ENCODE data around the gene LPA.
"Not testable (repeated sequence)": the region's sequence is repeated elsewhere in the genome, so short reads cannot be mapped to it uniquely, and the experiment has no call there.

LPA gene

GRCh38 chr6:160664198-160664597, at the start of gene LPA:
Gene LPA (minus strand): TSS chr6:160664275. CDS start chr6:160664214, 61 bp downstream.
- H3K36me3 ChIP-seq (ENCODE audit: control insufficient read depth, insufficient read depth, low read length); H3K4me3 ChIP-seq (ENCODE audit: low read depth, low read length); H3K27ac ChIP-seq (ENCODE audit: low read depth, low read length); H3K4me1 ChIP-seq (ENCODE audit: control insufficient read depth, insufficient read depth, low read length); H3K9me3 ChIP-seq (ENCODE audit: control insufficient read depth, insufficient read depth, low read depth, low read length); H3K9ac ChIP-seq (ENCODE audit: low read length); H3K27me3 ChIP-seq (ENCODE audit: control insufficient read depth, insufficient read depth, low read length): not testable (repeated sequence)

- H3K27ac ChIP-seq (ENCODE audit: low read depth, low read length); H3K9ac ChIP-seq (ENCODE audit: low read length); H3K36me3 ChIP-seq (ENCODE audit: control insufficient read depth, insufficient read depth, low read length); H3K4me3 ChIP-seq (ENCODE audit: low read depth, low read length); H3K9me3 ChIP-seq (ENCODE audit: control insufficient read depth, insufficient read depth, low read depth, low read length); H3K27me3 ChIP-seq (ENCODE audit: control insufficient read depth, insufficient read depth, low read length); H3K4me1 ChIP-seq (ENCODE audit: control insufficient read depth, insufficient read depth, low read length): not testable (repeated sequence)
These were observed 44.9 kb upstream of the LPA start for GRCh38 chr6:160708993-160709392.

GRCh38 chr6:160704688-160705087, 40.6 kb upstream of the LPA start:
- not testable (repeated sequence) for H3K9ac ChIP-seq (ENCODE audit: low read length); H3K27me3 ChIP-seq (ENCODE audit: control insufficient read depth, insufficient read depth, low read length); H3K36me3 ChIP-seq (ENCODE audit: control insufficient read depth, insufficient read depth, low read length); H3K4me1 ChIP-seq (ENCODE audit: control insufficient read depth, insufficient read depth, low read length); H3K27ac ChIP-seq (ENCODE audit: low read depth, low read length); H3K9me3 ChIP-seq (ENCODE audit: control insufficient read depth, insufficient read depth, low read depth, low read length); H3K4me3 ChIP-seq (ENCODE audit: low read depth, low read length)

- not testable (repeated sequence) for H3K27me3 ChIP-seq (ENCODE audit: control insufficient read depth, insufficient read depth, low read length); H3K36me3 ChIP-seq (ENCODE audit: control insufficient read depth, insufficient read depth, low read length); H3K27ac ChIP-seq (ENCODE audit: low read depth, low read length); H3K4me3 ChIP-seq (ENCODE audit: low read depth, low read length); H3K4me1 ChIP-seq (ENCODE audit: control insufficient read depth, insufficient read depth, low read length); H3K9ac ChIP-seq (ENCODE audit: low read length); H3K9me3 ChIP-seq (ENCODE audit: control insufficient read depth, insufficient read depth, low read depth, low read length)
These were observed 38.0 kb upstream of the LPA start, which contains the start of gene PLG for GRCh38 chr6:160701918-160702680. Gene PLG (plus strand): TSS chr6:160702244. CDS start chr6:160702305, 61 bp downstream.

GRCh38 chr6:160697826-160698225, 33.8 kb upstream of the LPA start:
- H3K36me3 ChIP-seq (ENCODE audit: control insufficient read depth, insufficient read depth, low read length): no peaks in the 10 kb centered on the region
- no peak overlapping the region for H3K9ac ChIP-seq (ENCODE audit: low read length)
- H3K9me3 ChIP-seq (ENCODE audit: control insufficient read depth, insufficient read depth, low read depth, low read length): no peaks in the 10 kb centered on the region; the same call in none of the 2 replicates
- H3K27me3 ChIP-seq (ENCODE audit: control insufficient read depth, insufficient read depth, low read length): no peaks in the 10 kb centered on the region
- H3K4me3 ChIP-seq (ENCODE audit: low read depth, low read length): no peak overlapping the region
- no peaks in the 10 kb centered on the region for H3K4me1 ChIP-seq (ENCODE audit: control insufficient read depth, insufficient read depth, low read length)
- H3K27ac ChIP-seq (ENCODE audit: low read depth, low read length): no peak overlapping the region

GRCh38 chr6:160696884-160697283, 32.8 kb upstream of the LPA start:
- not testable (repeated sequence) for H3K4me3 ChIP-seq (ENCODE audit: low read depth, low read length); H3K4me1 ChIP-seq (ENCODE audit: control insufficient read depth, insufficient read depth, low read length); H3K27me3 ChIP-seq (ENCODE audit: control insufficient read depth, insufficient read depth, low read length); H3K27ac ChIP-seq (ENCODE audit: low read depth, low read length); H3K9me3 ChIP-seq (ENCODE audit: control insufficient read depth, insufficient read depth, low read depth, low read length); H3K9ac ChIP-seq (ENCODE audit: low read length); H3K36me3 ChIP-seq (ENCODE audit: control insufficient read depth, insufficient read depth, low read length)

GRCh38 chr6:160695622-160696021, 31.5 kb upstream of the LPA start:
- H3K36me3 ChIP-seq (ENCODE audit: control insufficient read depth, insufficient read depth, low read length); H3K4me1 ChIP-seq (ENCODE audit: control insufficient read depth, insufficient read depth, low read length); H3K9me3 ChIP-seq (ENCODE audit: control insufficient read depth, insufficient read depth, low read depth, low read length); H3K4me3 ChIP-seq (ENCODE audit: low read depth, low read length); H3K27me3 ChIP-seq (ENCODE audit: control insufficient read depth, insufficient read depth, low read length); H3K27ac ChIP-seq (ENCODE audit: low read depth, low read length); H3K9ac ChIP-seq (ENCODE audit: low read length): not testable (repeated sequence)

- not testable (repeated sequence) for H3K27me3 ChIP-seq (ENCODE audit: control insufficient read depth, insufficient read depth, low read length); H3K27ac ChIP-seq (ENCODE audit: low read depth, low read length); H3K4me3 ChIP-seq (ENCODE audit: low read depth, low read length); H3K9ac ChIP-seq (ENCODE audit: low read length); H3K9me3 ChIP-seq (ENCODE audit: control insufficient read depth, insufficient read depth, low read depth, low read length); H3K4me1 ChIP-seq (ENCODE audit: control insufficient read depth, insufficient read depth, low read length); H3K36me3 ChIP-seq (ENCODE audit: control insufficient read depth, insufficient read depth, low read length)
These were observed 30.9 kb upstream of the LPA start for GRCh38 chr6:160695025-160695424.

GRCh38 chr6:160692369-160692959, 28.4 kb upstream of the LPA start:
- Histone ChIP-seq H3K4me3 (ENCODE audit: low read depth, low read length) (no peak overlapping the region), H3K9ac (ENCODE audit: low read length) (no peak overlapping the region), H3K9me3 (ENCODE audit: control insufficient read depth, insufficient read depth, low read depth, low read length) (no peaks in the 10 kb centered on the region; the same call in none of the 2 replicates), H3K27ac (ENCODE audit: low read depth, low read length) (no peak overlapping the region), H3K27me3 (ENCODE audit: control insufficient read depth, insufficient read depth, low read length) (no peaks in the 10 kb centered on the region), H3K4me1 (ENCODE audit: control insufficient read depth, insufficient read depth, low read length) (no peaks in the 10 kb centered on the region), H3K36me3 (ENCODE audit: control insufficient read depth, insufficient read depth, low read length) (no peaks in the 10 kb centered on the region)

GRCh38 chr6:160691617-160692016, 27.5 kb upstream of the LPA start:
- no peak overlapping the region for H3K4me3 ChIP-seq (ENCODE audit: low read depth, low read length)

GRCh38 chr6:160690458-160690857, 26.4 kb upstream of the LPA start:
- H3K9ac ChIP-seq (ENCODE audit: low read length): no peak overlapping the region
- H3K4me1 ChIP-seq (ENCODE audit: control insufficient read depth, insufficient read depth, low read length): no peaks in the 10 kb centered on the region
- H3K4me3 ChIP-seq (ENCODE audit: low read depth, low read length): no peak overlapping the region
- H3K27me3 ChIP-seq (ENCODE audit: control insufficient read depth, insufficient read depth, low read length): no peaks in the 10 kb centered on the region
- H3K36me3 ChIP-seq (ENCODE audit: control insufficient read depth, insufficient read depth, low read length): no peaks in the 10 kb centered on the region
- H3K9me3 ChIP-seq (ENCODE audit: control insufficient read depth, insufficient read depth, low read depth, low read length): peaks cover 10% of the 10 kb centered on the region
- H3K27ac ChIP-seq (ENCODE audit: low read depth, low read length): no peak overlapping the region

More at GRCh38 chr6:160691617-160692016, 27.5 kb upstream of the LPA start:
- H3K36me3 ChIP-seq (ENCODE audit: control insufficient read depth, insufficient read depth, low read length): no peaks in the 10 kb centered on the region
- no peak overlapping the region for H3K27ac ChIP-seq (ENCODE audit: low read depth, low read length)
- H3K4me1 ChIP-seq (ENCODE audit: control insufficient read depth, insufficient read depth, low read length): no peaks in the 10 kb centered on the region
- no peaks in the 10 kb centered on the region for H3K27me3 ChIP-seq (ENCODE audit: control insufficient read depth, insufficient read depth, low read length)
- no peak overlapping the region for H3K9ac ChIP-seq (ENCODE audit: low read length)
- H3K9me3 ChIP-seq (ENCODE audit: control insufficient read depth, insufficient read depth, low read depth, low read length): no peaks in the 10 kb centered on the region; the same call in none of the 2 replicates
